Glomerular visceral epithelial cell (primary cell): Measurements from ENCODE around the gene MEOX1.

Experiments
- DNase-seq: peaks from one replicate; pipeline ENCODE4 v3.0.0-alpha.2; 2016; ENCODE audit errors: extremely low spot score

MEOX1 gene

DNA sequence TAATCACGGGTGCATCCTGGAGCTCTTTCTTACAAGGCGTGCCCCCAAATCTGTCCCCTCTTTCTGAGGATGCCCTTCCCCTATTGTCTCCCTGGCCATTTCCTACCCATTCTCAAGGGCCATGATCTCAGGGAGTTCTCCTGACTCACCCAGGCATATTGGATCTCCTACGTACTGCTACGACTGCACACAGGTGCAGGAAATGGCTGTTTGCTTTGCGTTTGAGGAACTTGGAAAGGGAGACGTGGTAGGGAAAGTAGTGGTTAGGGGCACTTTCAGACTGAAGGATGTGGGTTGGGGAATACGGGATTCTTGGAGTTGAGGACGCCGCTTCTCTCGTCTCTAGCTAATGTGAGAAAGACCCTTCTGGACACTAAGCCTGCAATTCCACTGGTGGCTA, 18.7 kb upstream of the MEOX1 start:
- no peak for DNase-seq

DNA sequence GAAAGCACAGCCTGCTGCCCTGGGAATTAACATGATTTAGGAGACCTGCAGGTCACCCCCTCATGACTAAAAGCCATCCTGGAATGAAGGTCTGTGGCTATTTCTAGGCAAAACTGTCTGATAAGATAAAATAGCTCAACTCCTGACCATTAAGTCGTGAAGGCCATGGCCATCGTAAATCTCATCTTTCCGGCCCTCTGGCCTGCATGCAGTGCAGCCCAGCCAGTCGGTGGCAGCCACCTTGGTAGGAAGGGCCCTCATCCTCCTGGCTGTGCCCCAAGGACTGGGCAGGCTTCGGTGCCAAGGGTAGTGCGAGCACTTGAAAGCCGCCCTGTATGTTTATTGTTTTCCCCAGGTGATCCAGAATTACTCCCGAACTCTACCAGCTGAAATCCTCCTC, 18.2 kb upstream of the MEOX1 start:
- DNase-seq: no peak

DNA sequence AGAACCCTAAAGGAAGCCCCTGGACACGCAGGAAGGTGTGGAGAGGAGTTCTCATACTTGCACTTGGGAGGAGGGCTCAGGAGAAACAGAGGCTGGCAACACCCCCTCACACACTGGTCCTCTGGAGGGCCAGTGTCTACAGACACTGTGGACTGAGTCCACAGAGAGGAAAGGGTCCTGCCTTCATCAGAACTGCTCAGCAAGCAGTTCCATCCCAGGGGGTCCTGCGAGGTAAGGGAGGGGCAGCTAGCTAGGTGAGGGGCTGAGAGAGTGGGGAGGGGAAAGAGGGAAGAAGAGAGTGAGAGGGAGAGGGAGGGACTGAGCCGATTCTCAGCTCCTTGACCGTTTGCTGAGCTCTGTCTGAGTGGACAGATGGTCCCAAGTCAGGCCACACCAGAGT, 17.7 kb upstream of the MEOX1 start:
- no peak for DNase-seq

DNA sequence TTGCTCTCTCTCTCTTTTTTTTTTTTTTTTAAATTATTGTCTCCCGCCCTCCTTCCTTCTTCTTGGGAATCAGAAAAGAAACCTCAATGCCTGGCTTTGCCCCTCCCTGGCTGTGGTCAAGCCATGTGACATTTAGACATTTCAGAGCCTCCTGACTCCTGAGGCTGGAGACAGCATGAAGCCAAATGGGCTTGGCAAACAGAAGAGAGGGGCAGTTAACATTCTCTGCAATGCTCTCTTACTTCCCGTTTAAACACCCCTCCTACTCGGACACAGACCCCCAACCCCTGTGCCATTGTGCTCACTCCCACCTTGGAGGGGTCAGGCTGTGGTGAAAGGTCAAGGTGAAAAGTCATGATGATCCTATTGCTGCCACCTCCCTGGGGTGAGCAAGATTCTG, 14.7 kb upstream of the MEOX1 start:
- DNase-seq: peak; percentile 71

DNA sequence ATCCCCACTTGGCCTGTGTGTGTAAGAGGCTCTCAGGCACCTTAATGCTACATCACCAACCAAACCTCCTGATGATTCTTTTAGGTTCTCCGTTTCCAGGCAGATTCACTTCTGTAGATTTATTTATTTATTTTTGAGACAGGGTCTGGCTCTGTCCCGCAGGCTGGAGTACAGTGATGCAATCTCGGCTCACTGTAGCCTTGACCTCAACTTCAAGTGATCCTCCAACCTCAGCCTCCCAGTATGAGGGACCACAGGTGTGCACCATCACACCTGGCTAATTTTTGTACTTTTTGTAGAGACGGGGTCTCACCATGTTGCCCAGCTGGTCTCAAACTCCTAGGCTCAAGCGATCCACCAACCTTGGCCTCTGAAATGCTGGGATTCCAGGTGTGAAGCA, 12.7 kb upstream of the MEOX1 start:
- DNase-seq: no peak

DNA sequence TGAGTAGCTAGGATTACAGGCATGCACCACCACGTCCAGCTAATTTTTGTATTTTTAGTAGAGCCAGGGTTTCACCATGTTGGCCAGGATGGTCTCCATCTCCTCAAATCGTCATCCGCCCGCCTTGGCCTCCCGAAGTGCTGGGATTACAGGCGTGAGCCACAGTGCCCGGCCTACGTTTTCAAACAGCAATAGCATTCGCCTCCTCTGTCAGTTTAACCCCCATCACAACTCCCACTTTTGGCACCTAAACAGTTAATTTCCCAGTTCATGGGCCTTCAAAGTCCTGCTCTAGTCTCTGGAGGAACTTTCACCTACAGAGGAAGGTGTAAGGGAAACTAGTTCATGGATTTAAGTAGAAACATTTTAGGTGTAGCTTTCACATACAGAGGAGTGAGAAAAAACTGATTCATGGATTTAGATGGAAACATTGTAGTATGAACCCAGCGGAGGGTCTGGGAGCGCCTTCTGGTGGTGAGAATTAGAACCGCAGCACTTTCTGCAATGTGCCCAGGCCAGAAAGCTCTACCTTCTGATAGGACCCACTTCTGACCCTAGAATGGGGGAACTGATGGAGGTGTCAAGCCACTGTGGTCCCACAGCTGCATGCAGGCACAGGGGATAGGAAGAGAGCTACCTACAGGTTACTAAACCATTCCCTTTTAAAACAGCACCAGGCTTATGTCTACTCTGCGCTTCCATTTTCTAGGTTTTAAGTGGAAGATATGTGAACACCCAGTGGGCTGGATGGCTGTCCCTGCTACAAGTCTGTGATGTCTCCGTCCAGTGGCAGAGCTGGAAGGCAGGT, 12.0 kb upstream of the MEOX1 start:
- peak; percentile 76 for DNase-seq

DNA sequence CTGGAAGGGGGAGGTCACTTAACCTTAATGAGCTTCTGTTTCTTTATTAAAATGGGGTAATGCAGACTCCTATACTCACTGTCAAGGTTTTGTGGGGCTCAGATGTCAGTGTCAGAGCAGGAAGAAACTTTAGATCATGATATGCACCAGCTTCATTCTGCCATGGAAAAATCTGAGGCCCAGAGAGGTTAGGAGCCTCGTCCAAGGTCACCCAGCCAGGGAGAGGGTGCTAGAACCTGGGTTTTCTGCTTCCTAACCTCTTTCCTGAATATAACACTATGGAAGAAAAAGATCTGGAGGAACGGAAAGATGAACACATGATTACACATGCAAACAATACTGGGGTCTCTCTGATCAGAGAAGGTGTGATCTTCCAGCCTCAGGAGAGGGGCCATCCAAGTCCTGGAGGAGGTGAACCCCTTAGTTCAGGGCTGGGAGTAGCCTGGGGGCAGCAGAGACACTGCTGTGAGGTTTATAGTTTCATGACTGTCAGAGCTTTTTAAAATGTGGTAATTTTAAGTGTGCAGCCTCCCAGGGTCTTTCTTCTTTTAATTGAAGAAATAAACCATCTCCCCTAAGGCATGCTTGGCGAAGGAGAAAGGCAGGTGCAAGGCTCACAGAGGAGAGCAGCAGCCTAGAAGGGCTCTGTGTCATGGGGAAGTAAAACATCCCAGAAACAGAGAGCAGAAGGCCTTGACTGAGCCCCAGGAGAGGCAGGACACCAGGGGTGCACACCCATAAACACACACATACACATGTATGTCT, 10.2 kb upstream of the MEOX1 start:
- DNase-seq: no peak

DNA sequence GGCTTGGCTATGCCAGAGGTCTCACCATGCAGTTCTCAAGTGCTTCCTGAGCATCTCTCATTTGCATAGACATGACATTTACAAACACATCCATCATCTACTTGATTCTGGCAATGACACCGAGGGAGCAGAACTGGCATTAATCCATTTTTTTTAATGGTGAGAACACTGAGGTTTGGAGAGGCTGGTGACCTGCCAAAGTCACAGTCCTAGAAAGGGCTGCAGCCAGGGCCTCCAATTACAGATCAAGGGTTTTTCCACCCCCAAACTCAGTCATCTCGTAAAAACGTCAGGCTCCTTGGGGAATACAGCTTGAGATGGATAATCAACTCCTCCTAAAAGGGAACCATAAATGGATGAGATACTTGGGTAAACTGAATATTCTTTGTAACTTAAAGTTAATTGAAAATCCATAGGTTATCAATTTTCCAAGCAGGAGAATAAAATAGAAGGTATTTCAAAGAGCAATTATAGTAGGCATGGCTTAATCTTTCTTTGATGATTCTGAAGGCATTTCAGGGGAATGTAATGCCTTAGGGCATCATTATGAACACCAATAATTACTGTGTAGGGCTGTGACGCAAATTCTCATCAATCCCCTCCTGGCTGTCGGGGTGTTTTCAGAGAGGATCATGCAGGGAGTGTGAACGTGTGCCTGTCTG, 9.4 kb upstream of the MEOX1 start:
- DNase-seq: no peak

DNA sequence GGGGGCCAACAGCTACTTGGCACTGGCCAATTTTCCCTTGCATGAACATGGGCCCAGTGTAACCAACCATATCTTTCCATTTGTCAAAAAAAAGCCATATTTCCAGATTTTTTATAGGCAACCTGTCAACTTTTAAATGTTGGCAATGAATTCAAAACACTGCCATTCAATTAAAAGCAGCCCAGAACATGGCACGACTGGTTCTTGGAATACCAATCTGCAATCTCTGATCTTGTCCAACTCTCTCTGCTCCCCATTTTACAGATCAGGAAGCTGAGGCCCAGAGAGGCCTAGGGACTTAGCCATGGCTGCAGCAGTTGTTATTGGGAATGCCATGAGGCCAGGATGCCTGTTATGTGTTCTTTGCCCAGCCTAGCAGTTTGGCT, 8.9 kb upstream of the MEOX1 start:
- DNase-seq: no peak

DNA sequence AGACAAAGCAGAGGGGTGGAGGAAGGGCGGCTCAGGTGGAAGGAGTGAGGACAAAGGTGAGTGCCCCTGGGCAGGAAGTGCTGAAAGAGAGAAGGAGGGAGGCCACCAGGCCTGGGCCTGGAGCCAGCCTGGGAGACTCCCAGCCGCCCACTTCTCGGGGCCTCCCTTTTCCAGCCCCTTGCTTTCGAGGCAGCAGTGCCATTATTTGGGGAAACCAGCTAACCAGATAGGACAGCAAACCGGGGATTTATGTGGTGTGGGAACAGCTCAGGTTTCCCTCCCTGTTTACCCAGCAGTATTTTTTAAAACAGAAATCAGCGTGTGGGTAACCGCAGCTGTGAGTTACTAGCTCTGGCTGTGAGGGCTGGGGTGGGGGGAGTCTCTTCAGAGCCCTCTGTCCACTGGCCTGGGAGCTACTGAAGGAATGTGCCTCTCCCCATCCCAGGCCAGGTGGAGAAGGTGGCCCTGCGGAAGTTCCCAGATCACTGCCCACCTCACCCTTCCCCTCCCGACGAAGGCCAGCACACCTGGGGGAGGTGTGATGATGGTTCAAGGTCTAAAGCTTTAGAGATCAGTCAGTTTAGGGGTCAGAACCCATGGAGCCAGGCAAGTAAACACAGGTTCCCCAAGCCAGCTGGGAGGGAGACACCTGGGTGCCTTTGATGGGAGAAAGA, 8.4 kb upstream of the MEOX1 start:
- DNase-seq: peak; percentile 51

DNA sequence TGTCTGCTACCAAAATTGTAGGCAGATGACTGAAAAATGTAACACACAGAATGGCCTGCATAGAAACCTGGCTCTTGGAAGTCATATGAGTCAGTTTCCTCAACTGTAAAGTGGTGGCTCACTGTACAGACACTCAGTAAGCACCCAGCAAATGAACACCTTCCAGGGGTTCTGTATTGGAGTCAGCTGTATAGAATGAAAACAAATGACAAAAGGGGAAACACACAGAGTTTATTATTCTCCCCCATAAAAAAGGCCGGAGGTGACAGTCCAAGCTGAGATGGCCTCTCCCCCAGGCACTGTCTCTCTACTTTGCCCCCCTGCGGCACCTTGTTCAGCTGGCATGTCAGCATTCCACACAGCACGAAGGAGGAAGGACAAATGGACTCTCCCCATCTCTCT, 6.2 kb upstream of the MEOX1 start:
- DNase-seq: peak; percentile 37

DNA sequence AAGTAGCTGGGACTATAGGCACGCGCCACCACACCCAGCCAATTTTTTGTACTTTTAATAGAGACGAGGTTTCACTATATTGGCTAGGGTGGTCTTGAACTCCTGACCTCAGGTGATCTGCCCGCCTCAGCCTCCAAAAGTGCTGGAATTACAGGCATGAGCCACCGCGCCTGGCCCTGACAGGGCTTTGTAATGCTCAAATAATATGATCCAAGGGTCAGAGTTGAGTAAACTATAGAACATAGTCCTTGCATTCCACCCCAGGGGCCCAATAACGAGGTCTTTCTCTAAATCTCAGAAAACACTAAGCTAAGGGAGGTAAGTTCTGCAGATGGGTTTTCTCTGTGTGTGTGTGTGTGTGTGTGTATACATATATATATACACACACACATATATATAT, 5.8 kb upstream of the MEOX1 start:
- no peak for DNase-seq

DNA sequence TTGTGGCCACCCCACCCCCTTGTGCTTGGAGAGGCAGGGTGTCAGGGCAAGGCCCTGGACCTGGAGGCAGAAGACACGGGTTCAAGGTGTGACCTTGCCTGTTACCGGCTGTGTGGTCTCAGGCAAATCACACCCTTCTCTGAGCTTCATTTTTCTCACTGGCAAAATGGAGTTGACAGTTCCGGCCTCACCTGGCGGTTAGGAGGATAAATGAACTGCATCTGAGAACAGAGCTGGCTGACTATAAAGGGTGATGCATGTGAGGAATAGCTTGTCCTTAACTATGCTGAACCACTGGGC, 4.2 kb upstream of the MEOX1 start:
- no peak for DNase-seq

DNA sequence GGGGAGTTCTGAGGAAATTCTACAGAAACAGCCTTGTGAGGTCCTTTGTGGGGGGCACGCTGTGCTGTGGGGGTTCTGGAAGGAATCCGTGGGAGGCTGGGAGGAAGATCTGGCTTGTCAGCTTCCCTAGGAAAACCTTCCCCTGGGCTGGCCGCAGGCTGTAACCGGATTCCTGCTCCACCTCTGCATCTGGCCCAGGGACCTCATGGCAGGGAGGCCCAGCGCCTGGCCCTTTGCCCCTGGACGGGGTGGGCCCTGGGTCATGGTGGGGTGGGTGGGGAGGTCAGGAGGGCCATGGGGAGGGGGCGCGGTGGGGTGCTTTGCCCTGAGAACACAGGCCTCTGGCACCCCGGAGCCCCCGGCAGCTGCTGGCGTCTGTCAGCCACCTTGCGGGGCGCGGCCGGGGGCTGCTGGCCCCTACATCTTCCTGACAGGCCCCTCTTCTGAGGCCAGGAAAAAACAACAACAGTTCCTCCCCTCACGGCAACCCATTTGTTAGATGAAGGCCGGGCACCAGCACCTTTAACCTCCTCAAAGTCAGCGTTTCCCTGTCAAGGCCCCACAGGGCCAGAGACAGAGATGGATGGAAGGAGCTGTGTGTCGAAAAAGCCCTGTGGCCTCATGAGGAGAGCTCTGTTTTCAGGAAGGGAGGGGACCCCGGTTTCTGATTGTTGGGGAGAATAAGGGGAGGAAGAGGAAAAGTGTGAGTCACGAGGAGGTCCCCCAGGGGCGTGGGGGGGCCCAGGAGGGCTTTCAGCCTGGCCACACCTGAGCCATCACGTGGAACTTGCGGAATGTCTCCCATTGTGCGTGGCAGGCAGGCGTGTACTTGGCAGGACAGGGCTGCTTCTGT, 3.6 kb upstream of the MEOX1 start:
- peak; percentile 23 for DNase-seq

DNA sequence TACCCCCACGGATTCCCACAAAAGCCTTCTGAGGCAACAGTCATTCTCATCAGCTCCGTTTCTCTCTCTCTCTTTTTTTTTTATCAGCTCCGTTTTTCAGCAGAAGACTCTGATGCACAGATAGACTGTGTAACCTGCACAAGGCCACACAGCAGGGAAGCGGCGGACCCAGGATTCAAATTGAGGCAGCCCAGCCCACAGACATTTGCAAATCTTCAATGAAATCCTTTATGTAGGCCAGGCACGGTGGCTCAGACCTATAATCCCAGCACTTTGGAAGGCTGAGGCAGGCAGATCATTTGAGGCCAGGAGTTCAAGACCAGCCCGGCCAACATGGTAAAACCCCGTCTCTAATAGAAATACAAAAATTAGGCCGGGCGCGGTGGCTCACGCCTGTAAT, 2.4 kb upstream of the MEOX1 start:
- DNase-seq: no peak

DNA sequence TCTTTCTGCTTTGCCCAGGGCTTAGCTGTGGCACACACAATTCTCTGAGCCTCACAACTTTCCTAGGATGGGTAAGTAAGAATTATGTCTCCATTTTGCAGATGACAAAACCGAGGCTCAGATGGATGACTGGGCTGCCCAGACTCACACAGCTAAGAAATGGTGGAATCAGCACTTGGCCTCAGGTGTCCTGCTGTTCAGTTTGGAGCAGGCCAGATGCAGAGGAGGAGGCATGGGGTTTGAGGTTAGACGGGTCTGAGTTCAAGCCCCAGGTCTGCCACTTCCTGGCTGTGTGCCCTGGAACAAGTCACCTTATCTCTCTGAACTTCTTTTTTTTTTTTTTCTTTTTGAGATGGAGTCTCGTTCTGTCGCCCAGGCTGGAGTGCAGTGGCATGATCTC, 1.7 kb upstream of the MEOX1 start:
- no peak for DNase-seq

DNA sequence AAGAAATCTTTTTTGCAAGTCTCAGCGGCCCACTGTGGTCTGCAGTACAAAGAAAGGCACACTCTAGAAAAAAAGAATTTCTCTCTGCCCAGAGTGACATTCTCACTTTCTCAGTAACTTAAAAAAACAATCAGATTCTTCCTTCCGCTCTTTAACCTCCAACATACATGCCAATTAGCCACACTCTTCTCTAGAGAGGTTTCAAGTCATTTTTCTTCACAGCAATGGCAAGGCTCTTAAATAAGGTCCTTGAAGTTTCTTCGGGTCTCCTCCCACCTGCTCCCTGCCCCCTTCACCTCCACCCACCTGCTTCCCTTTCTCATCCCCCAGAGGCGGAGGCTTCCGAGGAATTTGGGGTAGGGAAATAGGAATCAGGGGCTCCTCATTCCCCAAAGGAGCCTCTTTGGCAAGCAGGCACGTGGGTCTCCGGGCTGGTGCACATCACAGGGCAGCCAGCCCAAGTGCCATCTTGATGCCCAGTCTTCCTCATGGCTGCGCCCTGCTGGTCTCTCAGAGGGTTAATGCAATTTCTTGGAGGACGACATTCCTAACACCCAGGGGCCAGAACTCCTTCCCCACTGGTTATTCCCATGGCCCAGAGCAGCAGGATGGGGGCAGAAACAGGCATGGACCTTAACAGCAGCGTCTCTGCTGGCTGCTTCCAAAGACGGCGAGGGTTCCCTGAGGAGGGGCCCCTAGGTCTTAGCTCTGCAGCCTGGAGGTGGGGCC, 855 bp upstream of the MEOX1 start:
- no peak for DNase-seq

DNA sequence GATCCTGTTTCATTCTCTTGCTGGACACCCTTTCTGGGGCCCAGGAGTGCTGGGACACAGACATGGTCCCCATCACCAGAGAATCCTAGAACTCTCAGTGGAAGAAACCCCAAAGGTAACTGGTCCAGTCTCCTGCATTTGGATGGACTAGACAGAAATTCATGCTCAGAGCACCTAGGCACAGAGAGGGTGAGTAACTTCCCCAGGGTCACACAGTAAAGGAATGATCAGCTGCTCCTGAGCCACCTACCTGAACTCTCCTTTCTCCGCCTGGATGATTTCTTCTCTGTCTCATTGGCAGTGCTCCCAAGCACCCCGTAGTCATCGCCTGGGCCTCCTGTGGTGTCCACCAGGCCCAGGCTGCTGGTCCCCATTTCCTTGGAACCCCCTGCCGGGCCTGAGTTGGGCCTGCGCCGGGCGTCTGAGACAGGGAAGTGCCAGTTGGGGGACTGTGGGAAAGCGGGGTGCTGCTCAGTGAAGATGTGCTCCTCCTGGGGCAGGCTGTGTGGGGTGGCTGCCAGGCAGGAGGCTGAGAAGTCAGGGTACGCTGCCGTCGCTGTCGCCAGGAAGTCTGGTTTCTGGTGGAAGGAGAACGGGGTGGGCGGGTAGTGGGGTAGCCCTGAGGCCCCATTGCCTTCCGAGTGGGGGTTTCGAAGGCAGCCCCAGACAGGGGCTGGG, 767 bp downstream of the MEOX1 start:
- no peak for DNase-seq

DNA sequence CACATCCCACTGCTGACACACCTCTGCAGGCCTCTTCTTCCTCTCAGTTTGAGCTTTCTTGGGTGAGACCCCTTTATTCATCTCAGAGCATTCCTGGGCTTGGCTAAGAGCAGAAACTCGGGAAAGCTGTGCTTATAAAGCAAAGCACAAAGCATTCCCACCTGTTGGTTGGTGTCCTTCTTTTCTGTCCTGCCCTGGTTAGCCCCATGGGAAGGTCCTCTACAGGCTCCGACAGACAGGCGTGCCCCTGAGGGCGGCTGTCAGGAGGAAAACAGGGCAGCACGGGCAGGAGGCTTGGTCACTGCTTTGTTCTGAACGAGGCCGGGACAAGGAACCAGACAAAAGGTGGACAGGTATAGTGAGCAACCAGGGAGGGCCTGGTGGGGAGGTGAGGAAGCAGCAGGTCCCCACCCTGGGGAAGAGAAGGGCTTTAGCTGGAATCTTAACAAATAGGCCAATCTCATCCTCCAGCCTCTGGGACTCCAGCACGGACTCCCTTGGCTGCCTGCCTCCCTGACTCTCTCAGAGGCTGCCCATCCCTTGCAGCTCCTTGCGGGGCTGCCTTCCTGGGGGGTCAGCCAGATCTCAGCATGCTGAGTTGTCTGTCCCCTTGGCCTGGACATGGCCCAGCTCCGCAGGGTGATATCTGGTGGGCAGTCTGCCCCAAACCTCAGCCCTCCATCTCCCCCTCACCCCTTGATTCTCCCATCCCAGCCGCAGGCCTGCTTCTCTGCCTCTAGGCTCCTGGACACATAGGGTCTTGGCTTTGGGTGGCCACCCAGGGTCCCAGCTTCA, 1.7 kb downstream of the MEOX1 start:
- no peak for DNase-seq

DNA sequence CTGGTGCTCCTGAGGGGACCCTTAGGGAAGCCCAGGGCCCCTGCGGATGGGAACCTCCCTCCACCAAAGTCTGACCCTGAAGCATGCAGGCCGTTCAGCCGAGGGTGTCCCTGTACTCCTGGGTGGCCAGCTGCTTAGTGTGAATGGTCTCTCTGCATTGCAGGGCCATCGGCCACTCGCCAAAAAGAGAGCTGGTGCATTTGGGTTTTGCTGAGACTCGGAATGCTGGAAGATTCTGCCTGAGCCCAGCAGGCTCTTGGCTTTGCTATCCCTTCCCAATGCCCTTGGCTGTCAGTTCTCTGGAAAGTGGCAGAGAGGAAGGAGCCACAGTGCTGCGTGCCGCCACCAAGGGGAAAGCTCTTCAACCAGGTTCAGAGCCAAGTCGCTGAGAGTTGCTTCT, 2.8 kb downstream of the MEOX1 start:
- DNase-seq: no peak
